D721Med (cell line): Measurements from ENCODE around the gene NPAT.

Experiments used
- DNase-seq: peaks from one replicate; pipeline ENCODE4 v3.0.0; 2011; ENCODE audit warnings: low spot score; ENCODE audit not compliant: insufficient read length
- FAIRE-seq: peaks from 2 replicates; lab custom pipeline; 2011; peaks lifted over from hg19 to GRCh38; lab: Jason Lieb, UNC
- TF ChIP-seq, protein P1 (sequence below): IDR thresholded peaks from 2 replicates; pipeline ENCODE4 v1.5.1; 2012; ENCODE audit warnings: mild to moderate bottlenecking, control low read depth; ENCODE audit not compliant: insufficient read depth; ENCODE audit errors: missing control alignments

The NPAT gene

DNA sequence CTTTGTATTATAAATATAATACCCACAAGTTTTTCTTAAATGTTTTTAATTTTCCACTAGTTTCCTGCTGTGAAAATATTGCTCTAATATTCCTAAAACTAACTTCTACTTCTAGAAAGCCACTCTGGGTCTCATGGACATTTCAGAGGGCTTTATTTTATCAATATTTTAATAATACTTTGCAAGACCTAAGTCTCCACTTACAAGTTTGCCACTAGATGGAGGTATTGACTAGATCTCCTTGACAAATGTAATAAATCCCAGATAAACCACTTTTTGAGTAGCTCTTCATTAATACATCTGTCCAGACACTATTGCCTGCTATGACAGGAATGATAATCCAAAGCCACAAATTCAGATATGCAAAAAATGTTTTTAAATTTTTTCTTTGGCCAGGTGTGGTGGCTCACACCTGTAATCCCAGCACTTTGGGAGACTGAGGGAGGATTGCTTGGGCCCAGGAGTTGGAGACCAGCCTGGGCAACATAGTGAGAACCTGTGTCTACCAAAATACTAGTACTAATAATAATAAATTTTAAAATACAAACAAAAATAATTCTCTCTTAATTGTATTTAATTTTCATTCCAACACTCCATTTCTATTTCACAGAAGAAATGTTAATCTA lies 104.6 kb downstream of the NPAT start:
- DNase-seq (peak; percentile 34), FAIRE-seq (no peak)
- TF ChIP-seq, protein P1, sequence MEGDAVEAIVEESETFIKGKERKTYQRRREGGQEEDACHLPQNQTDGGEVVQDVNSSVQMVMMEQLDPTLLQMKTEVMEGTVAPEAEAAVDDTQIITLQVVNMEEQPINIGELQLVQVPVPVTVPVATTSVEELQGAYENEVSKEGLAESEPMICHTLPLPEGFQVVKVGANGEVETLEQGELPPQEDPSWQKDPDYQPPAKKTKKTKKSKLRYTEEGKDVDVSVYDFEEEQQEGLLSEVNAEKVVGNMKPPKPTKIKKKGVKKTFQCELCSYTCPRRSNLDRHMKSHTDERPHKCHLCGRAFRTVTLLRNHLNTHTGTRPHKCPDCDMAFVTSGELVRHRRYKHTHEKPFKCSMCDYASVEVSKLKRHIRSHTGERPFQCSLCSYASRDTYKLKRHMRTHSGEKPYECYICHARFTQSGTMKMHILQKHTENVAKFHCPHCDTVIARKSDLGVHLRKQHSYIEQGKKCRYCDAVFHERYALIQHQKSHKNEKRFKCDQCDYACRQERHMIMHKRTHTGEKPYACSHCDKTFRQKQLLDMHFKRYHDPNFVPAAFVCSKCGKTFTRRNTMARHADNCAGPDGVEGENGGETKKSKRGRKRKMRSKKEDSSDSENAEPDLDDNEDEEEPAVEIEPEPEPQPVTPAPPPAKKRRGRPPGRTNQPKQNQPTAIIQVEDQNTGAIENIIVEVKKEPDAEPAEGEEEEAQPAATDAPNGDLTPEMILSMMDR = peak; percentile 64

DNA sequence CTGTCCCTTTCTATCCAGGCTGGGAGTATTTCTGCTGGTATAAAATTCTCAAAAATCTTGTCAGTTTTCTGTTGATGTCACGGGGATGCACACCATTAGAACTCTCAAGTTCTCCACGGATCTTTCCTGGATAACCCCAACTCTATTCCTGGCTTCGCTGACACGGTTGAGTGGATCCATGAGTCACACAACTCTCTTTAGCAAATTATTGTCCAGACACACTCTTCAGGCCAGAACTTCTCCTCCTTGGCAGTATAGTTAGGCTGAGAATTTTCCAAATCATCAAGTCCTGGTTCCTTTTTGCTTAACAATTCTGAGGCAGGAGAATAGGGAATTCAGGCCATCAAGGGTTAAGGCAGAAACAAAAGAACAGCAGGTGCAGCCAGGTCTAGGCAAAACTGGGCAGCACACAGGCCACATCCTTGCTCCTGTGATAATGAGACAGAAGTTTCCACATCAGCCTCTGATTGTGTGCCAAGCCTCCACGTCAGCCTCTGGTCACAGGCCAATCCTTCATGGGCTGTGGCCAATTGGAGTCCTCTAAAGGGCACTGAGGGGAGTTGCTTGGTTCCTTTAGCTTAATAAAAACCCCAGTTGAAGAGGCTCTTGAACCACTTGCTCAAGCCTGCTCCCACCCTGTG lies 106.8 kb downstream of the NPAT start:
- TF ChIP-seq, protein P1 = no peak
- FAIRE-seq = no peak
- DNase-seq = no peak

DNA sequence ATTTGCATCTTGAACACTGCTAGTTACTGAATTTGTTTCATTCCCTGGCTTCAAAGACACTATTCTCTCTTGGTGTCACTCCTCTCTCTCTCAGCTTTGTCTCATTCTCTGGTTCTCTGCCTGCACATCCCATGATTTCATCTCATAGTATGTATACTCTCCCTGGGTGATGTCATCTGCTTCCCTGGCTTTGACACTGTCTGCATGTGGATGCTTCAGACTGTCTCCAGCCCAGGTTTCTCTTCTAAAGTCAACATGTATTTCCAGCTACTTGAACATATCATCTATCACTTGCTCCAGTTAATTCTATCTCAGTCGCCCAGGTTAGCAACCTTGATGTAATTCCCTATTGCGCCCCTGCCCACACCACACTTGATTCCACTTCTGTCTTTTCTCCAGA lies 110.4 kb downstream of the NPAT start:
- no peak for FAIRE-seq
- TF ChIP-seq, protein P1 = no peak
- no peak for DNase-seq

DNA sequence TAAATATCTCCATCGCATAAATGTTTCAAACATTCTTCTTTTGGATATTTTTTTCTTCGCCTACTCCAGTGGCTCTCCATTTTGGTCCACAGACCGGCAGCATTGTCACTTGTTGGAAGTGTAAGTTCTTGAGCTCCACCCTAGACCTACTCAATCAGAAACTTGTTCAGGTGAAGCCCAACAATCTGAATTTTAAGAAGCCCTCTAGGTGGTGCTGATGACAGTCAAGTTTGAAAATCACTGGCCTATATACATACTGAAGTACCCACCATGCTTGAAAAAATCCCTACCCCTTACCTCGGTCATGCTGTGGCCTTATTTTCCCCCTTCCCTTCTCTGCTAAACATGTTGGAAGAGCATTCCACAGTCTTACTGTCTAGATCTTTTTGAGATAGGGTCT lies 111.3 kb downstream of the NPAT start:
- FAIRE-seq (no peak), DNase-seq (no peak)
- TF ChIP-seq, protein P1 = no peak
